Spleen (tissue), 13 donors: Measurements from ENCODE around the gene AGPS. TPM values are rescaled to one million over a fixed set of nuclear protein-coding genes. Genes with fewer than 3 reads are reported as not detected.

Source experiments
- DNase-seq: peaks from one replicate; pipeline ENCODE4 v3.0.0-alpha.2; 2020
- H3K27ac ChIP-seq, 8 donors: fragments of 200-600 bp; sonication (generic) in 7 of 8; 1 replicate in 4 of 8; 2 replicates in 4 of 8; pipeline versions ENCODE4 v1.5.0 to v1.8.0; 2016 to 2021; ENCODE audit warnings: inconsistent platforms in 4 of 8, mild to moderate bottlenecking in 4 of 8, moderate library complexity in 1 of 8
- H3K27me3 ChIP-seq, 7 donors: fragments of 200-600 bp; sonication (generic) in 6 of 7; replicated peaks in 1 of 7; 1 replicate in 4 of 7; 2 replicates in 3 of 7; pipeline versions ENCODE4 v1.5.0 to v1.8.0; 2016 to 2021; ENCODE audit warnings: inconsistent platforms in 3 of 7, mild to moderate bottlenecking in 1 of 7
- H3K36me3 ChIP-seq, 6 donors: fragments of 200-600 bp; sonication (generic) in 5 of 6; 1 replicate in 4 of 6; 2 replicates in 2 of 6; pipeline versions ENCODE4 v1.5.0 to v1.8.0; 2016 to 2021; ENCODE audit warnings: inconsistent platforms in 2 of 6
- H3K4me1 ChIP-seq, 6 donors: fragments of 200-600 bp; sonication (generic) in 5 of 6; 1 replicate in 3 of 6; 2 replicates in 3 of 6; pipeline versions ENCODE4 v1.5.0 to v1.8.0; 2016 to 2021; ENCODE audit warnings: inconsistent platforms in 3 of 6
- H3K4me3 ChIP-seq, 8 donors: fragments of 200-600 bp; sonication (generic) in 7 of 8; 1 replicate in 4 of 8; 2 replicates in 4 of 8; pipeline versions ENCODE4 v1.5.0 to v1.8.0; 2016 to 2021; ENCODE audit warnings: inconsistent platforms in 4 of 8, mild to moderate bottlenecking in 4 of 8, moderate library complexity in 2 of 8
- H3K9me3 ChIP-seq, 8 donors: fragments of 200-600 bp; sonication (generic) in 7 of 8; 1 replicate in 4 of 8; 2 replicates in 4 of 8; pipeline versions ENCODE4 v1.5.0 to v1.8.0; 2016 to 2021; ENCODE audit warnings: inconsistent platforms in 4 of 8
- CTCF ChIP-seq, 11 experiments: fragments of 200-600 bp in 7 of 11; fragments of 450-650 bp in 4 of 11; sonication (generic) in 4 of 11; IDR thresholded peaks in 8 of 11; conservative IDR thresholded peaks in 3 of 11; 1 replicate in 7 of 11; 2 replicates in 4 of 11; pipeline versions ENCODE4 v1.4.0 to v1.8.0; 2016 to 2021; ENCODE audit warnings: antibody characterized with exemption in 11 of 11, inconsistent platforms in 4 of 11, mild to moderate bottlenecking in 1 of 11
- POLR2A ChIP-seq, 3 donors: fragments of 450-650 bp; IDR thresholded peaks; one replicate each; pipeline ENCODE4 v1.5.1; 2017; ENCODE audit warnings: antibody characterized with exemption in 3 of 3, mild to moderate bottlenecking in 1 of 3
- POLR2AphosphoS5 ChIP-seq, 3 donors: sonication (generic); formaldehyde crosslinking; IDR thresholded peaks; one replicate each; pipeline ENCODE4 v1.5.1; 2017; ENCODE audit warnings: antibody characterized with exemption in 3 of 3
- WGBS, 5 donors: extraction: QIAGEN DNeasy Blood & Tissue Kit in 3 of 5; methylation state at CpG; one replicate each; pipeline versions ENCODE4 v1.1.5 to v1.1.7; 2013 to 2018; 5-methylcytosine and 5-hydroxymethylcytosine counted together
- intact Hi-C: fragments of 100-400 bp; cut with DNase I; formaldehyde crosslinking; loops from one replicate; pipeline ENCODE4 v1.15.0; 2023; ENCODE audit warnings: low total_unique reads
- long read RNA-seq, 2 donors: transcript quantifications; one replicate each; lab custom pipeline, GENCODE V29; 2026
- polyA plus RNA-seq, 3 donors: library from polyadenylated mRNA; stranded (reverse); fragments of 200-250 nt; gene quantifications; one replicate each; pipeline ENCODE4 v1.2.1, GENCODE V29; 2013
- total RNA-seq, 7 donors: library from RNA; depleted of rRNA in 3 of 7; stranded (reverse); fragments of >200 nt in 3 of 7; fragmentation: NEBNext Ultra II Directional in 4 of 7; extraction: Animal tissue kit (Norgen Biotek cat#: 25700) in 4 of 7; gene quantifications; one replicate each; pipeline versions ENCODE4 v1.1.0 to v1.2.1, GENCODE V29; 2016 to 2021
- donor health status: healthy with polysubstance abuse.
- donor health status: DM: no; HTN: no; CAD: no; lungs with moderate emphysema.
- donor health status: DM: no; HTN: no; CAD: no.
- donor health status: Bipolar disorder and iron deficiency.
- donor health status: healthy.
- donor health status: DM: no; HTN: no; CAD: no.
- donor health status: DM: yes; HTN: yes; CAD: no.

AGPS gene
- 10 to 100 TPM; 25.8 to 44.5 (median 31.4) TPM for total RNA-seq
- polyA plus RNA-seq = 1 to 10 TPM; 3.3 to 6.4 (median 4.7) TPM
- long read RNA-seq, donor 1, full-length matches to known transcripts = 2 of 2 reads
- long read RNA-seq, donor 1, partial matches to known transcripts = 0 of 2 reads
- long read RNA-seq, donor 1, other reads (novel, unspliced or antisense) = 0 of 2 reads
- long read RNA-seq, donor 2, full-length matches to known transcripts = 2 of 2 reads
- long read RNA-seq, donor 2, partial matches to known transcripts = 0 of 2 reads
- long read RNA-seq, donor 2, other reads (novel, unspliced or antisense) = 0 of 2 reads

- intact Hi-C loops = no loop called here
- Histone ChIP-seq H3K4me3 (peak within 1 kb of the TSS; percentile 56 to 96 (median 78)), H3K36me3 (no peaks in the 10 kb centered on the region), H3K9me3 (no peaks in the 10 kb centered on the region), H3K27me3 (no peaks in the 10 kb centered on the region), H3K4me1 (peaks cover 12 to 66% (median 42%) of the 10 kb centered on the region in 6 donors), H3K27ac (peak within 1 kb of the TSS; percentile 59 to 85 (median 74))
- TF ChIP-seq POLR2AphosphoS5 (IDR thresholded peaks at IDR 0.05) = peak; percentile 81 to 90 (median 85)
- TF ChIP-seq POLR2A (IDR thresholded peaks at IDR 0.05) = no peak
- peak in 9 of 11 experiments; percentile 13 to 63 (median 42) for TF ChIP-seq CTCF (IDR thresholded peaks at IDR 0.05 in 8 of 11, conservative IDR thresholded peaks at IDR 0.05 in 3 of 11)
- peak; percentile 96 for DNase-seq
- 1% methylated on average over 44 to 83 of the region's 83 CpGs for WGBS, 5 donors
Observed at GRCh38 chr2:177392373-177393202, at the start of gene AGPS. TSS of gene AGPS (plus strand) at chr2:177392773. CDS start at chr2:177392790, 17 bp downstream.

- Histone ChIP-seq H3K4me1 (no peaks in the 10 kb centered on the region), H3K27me3 (no peaks in the 10 kb centered on the region), H3K9me3 (no peaks in the 10 kb centered on the region), H3K27ac (no peak overlapping the region), H3K4me3 (no peak overlapping the region), H3K36me3 (peaks cover 0 to 8% (median 0%) of the 10 kb centered on the region in 6 donors)
- intact Hi-C loops = loop anchor here (10.0 kb wide), 1 partner anchor 421 kb away; no protein-coding TSS in a partner anchor
- TF ChIP-seq CTCF (IDR thresholded peaks at IDR 0.05 in 8 of 11, conservative IDR thresholded peaks at IDR 0.05 in 3 of 11) = no peak
- TF ChIP-seq POLR2A (IDR thresholded peaks at IDR 0.05) = no peak
- no peak for TF ChIP-seq POLR2AphosphoS5 (IDR thresholded peaks at IDR 0.05)
- WGBS, 5 donors = 81 to 87% (median 83%) methylated on average over 8 of the region's 8 CpGs
- DNase-seq = no peak
Observed at GRCh38 chr2:177343773-177344172, 48.8 kb upstream of the AGPS start.

- 90 to 100% (median 100%) methylated on average over 1 of the region's 1 CpG for WGBS, 5 donors
Observed at GRCh38 chr2:177344316-177344715, 48.3 kb upstream of the AGPS start.

More at GRCh38 chr2:177344316-177344715, 48.3 kb upstream of the AGPS start:
- Histone ChIP-seq H3K4me1 (no peaks in the 10 kb centered on the region), H3K27me3 (no peaks in the 10 kb centered on the region), H3K36me3 (peaks cover 0 to 8% (median 0%) of the 10 kb centered on the region in 6 donors), H3K4me3 (no peak overlapping the region), H3K27ac (no peak overlapping the region), H3K9me3 (no peaks in the 10 kb centered on the region)
- intact Hi-C loops = loop anchor here (10.0 kb wide), 1 partner anchor 420 kb away; no protein-coding TSS in a partner anchor
- TF ChIP-seq POLR2A (IDR thresholded peaks at IDR 0.05) (no peak), POLR2AphosphoS5 (IDR thresholded peaks at IDR 0.05) (no peak), CTCF (IDR thresholded peaks at IDR 0.05 in 8 of 11, conservative IDR thresholded peaks at IDR 0.05 in 3 of 11) (no peak)
- no peak for DNase-seq
